HG03378 (cell line): Measurements from ENCODE around the gene OPRM1.
A peak's percentile ranks its signal among the peaks of the same experiment; 100 is the strongest.
"Not testable (repeated sequence)": the region's sequence is repeated elsewhere in the genome, so short reads cannot be mapped to it uniquely, and the experiment has no call there.

Experiments
- ATAC-seq: cut with Tn5 transposase; IDR thresholded peaks from one replicate; pipeline ENCODE4 v1.9.1; 2021; ENCODE audit warnings: mild to moderate bottlenecking, moderate library complexity; ENCODE audit not compliant: unreplicated experiment

OPRM1 gene

DNA sequence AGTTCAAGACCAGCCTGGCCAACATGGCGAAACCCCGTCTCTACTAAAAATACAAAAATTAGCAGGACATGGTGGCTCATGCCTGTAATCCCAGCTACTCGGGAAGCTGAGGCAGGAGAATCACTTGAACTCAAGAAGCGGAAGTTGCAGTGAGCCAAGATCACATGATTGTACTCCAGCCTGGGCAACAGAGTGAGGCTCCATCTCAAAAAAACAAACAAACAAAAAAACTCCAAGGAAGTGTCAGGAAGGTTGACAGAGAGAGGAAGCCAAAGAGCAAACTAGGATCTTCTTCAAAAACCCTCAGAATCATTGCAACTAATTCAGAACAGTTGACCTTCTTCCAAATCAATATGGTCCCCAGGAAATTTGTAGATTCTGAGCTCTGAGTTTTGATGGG is 162.6 kb downstream of the OPRM1 start:
- ATAC-seq: not testable (repeated sequence)

DNA sequence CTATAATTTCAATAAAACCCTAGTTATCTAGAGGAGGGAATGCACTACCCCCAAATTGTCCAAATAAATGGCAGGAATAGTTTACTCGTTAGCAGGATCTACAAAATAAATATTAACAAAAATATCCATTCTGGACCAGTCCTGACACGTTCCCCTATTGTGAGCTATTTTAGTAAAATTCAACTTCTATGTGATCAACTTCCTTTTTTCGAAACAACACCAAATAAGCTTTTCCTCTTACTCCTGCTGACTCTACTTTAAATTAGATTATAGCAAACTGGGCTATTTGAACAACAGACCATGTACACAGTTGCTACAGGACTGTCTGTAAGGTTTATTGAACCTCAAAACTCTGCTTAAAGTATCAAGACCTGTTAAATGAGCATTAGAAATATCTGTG is 163.3 kb downstream of the OPRM1 start:
- ATAC-seq: no peak

DNA sequence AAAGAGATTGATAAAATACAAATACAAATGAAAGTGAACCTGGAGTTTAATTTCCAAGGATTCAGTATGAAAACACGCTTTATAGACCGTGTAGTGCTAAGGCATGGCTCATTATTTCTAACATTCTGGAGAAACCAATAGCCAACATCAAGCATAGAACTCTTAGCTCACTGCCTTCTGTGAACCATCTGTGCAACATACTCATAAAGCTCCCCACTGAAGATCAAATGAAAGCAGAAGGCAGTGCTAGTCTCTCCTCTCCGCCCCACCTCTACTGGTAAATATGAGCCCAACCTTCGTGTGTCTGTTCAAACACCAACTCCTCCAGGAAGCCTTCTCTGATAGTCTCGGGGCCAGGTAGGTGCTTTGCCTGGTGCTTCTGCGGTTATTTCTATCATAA is 163.9 kb downstream of the OPRM1 start:
- no peak for ATAC-seq

DNA sequence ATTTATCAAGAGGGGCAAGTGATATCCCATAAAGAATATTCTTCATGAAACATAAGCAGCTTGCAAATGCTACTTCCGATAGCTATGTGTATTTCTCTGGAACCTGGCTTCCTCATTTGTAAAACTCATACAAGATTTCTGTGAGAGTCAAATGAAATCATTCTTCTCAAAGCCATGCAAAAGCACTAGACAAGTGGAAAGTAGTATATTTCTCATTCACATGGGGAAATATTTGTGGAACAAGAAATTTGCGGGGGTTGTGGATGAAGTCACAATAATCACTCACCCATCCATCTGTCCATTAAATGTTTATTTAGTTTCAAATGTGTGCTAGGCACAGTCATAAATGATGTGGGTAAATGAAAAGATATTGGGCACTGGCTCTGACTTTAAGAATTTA is 167.1 kb downstream of the OPRM1 start:
- no peak for ATAC-seq

DNA sequence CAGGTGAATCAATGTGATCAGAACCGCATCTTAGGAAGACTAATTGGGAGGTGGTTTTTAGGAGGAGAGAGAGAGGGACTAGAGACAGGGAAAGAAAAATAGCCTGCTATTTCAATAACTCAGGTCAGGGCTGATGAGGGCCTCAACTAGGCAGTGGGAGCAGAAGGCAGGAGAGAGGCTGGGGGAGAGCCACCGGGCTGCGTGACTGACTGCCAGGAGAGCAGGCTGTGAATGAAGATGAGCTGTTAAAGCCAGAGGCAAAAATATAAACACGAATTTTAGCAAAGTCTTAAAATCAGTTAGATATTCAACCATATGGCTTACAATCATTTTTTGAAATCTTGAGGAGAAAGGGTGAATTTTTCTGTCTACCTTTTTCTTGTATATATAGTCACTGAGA is 168.0 kb downstream of the OPRM1 start:
- ATAC-seq: no peak

DNA sequence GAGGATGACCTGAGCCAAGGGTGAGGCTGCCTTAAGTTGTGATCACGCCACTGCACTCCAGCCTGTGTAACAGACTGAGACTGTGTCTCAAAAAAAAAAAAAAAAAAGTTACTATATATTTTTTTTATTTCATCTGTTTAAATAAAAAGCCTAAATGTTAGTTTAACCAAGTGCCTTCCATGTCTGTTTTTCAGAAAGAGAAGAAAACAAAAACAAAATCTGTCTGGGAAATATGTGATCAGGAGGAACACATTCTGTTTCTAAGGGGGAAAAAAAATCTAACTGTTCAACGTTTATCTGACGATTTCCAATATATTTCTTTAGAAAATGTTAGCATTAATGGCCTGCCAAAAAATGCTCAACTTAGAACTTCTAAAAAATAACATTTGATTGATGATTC is 170.5 kb downstream of the OPRM1 start:
- no peak for ATAC-seq

DNA sequence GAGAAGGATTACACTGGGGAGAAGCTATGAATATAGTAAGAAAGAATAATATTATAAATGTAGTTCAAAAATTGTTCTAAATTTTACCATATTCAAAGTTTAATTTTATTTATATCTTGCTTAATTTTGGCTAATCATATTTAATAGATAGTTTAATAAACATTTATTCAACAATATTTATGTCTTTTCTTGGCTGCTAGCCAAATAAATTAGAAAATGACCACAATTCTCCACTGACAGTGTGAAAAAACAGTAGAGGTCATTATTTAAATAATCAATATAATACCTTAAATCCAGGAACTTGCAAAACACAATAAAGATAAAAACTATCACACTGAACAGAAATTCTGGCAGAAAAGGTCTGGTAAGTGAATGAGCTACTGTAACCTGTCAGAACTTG is 171.6 kb downstream of the OPRM1 start:
- no peak for ATAC-seq

DNA sequence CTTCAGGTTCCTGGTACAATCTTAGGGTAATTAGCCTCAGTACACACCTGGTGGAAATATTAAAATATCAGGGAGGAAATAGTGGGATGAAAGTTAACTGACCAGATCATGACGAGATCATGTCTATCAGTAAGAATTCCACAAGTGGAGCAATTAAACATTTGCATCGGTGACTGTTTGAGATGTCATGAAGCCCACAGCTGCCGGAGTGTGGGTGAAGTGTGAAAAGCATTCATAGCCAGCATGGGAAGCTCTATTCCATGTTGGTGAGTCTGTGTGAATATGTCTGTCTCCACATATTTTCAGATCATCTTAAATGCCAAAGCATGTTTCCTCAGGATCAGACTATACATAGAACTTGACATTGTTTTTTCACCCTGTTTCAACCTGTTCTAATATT is 174.7 kb downstream of the OPRM1 start:
- ATAC-seq: no peak

DNA sequence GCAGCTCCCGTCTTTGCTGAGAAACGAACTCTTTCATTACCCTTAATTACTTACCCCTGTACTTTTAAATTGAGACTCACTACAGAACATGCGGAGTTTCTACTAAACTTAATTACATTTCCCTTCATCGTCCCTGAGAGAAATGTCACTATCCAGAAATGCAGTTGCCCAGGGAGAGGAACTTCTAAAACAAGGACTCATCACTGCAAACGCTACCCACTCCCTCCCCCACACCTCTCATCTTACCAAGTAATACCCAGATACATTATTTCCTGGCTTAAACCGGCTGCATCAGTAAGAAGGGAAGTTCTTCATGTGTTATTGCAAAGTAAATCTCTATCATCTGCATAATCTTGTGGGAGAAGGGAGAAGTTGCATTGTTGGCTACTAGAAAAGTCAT is 179.3 kb downstream of the OPRM1 start:
- ATAC-seq: no peak

DNA sequence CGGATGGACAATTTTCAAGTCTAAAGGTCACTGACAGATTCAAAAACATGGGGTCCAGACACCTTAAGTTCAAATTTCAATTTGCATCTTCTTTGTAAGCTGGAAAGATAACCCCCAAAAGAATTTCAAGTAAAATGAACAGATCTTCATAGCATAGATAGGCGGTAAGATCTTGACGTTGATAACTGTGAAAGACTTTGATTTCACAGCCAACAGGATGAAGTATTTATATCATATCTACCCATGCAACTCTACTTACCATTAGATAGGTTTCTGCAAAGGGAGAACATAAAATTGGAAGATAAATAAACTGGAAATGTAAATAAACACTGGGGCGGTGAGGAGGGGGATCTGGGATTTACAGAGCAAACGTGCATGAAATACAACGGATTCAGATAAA is 179.7 kb downstream of the OPRM1 start:
- ATAC-seq: no peak

DNA sequence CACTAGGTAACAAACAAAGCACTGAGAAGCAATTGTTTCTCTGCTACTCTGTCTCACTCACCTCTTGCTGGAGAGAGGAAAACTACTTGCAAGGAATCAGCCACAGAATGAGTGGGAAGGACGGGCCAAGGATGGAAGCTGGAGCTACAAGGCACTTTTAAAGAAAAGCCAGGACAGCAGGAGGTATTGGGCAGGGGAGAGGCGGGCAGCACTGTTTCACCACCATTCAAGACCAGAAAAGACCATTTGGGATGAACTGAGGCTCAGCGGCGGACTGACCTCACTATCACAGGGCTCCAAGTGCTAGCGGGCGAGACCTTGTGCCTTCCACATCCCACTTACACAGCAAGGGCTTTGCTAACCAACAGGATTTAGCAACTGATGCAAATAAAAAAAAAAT is 180.2 kb downstream of the OPRM1 start:
- no peak for ATAC-seq

DNA sequence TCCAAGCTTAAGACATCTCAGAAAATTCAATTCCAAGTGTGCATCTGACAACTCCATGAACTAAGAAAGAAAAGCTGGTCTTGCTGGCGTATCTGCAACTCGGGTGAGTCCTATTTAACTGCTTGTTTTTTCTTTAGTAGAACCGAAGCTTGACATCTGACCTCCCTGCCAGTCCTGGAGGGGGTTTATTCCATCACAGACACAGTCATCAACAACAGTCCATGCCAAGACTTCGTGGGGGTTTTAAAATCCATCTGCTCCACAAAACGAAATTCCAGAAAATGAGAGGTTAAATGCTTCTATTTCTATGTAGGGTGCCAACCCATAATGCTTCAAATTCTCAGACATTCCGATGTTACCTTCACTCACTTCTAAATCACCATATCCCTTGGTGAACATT is 183.7 kb downstream of the OPRM1 start:
- ATAC-seq: no peak

DNA sequence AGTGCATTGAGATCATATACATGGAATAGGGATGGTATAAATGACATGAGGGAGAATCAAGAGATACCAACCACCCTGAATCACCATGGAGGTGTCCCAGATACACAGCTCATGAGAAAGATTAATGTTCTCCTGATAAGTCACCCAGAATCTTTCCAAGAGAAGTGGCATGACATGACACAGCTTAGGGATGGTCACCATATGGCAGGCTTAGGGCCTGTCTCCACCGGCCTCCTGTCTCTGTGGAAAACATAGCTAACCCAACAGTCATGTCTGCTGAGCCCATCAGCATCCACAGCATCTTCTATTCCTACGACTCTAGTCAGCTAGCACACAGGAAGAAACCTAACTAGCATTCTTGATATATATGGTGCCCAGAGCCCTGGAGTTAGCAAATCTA is 184.3 kb downstream of the OPRM1 start:
- ATAC-seq: no peak

DNA sequence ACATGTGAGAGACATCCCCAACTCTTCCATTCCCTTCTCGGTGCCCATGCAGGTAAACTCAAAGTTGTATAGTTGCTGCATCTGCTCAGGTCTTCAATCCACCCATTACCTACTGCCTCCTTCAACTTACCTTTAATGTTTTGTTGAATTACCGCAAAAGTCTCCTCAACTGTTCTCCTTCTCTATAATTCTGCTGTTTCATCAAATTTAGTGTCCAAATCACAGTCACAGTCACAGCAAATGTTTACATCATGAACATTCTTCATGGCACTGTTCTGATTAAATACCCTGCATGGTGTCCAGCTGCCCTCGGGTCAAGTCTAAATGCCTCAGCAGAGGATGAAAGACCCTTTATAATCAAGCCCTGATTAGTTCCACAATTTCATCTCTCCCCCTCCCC is 187.4 kb downstream of the OPRM1 start:
- no peak for ATAC-seq

DNA sequence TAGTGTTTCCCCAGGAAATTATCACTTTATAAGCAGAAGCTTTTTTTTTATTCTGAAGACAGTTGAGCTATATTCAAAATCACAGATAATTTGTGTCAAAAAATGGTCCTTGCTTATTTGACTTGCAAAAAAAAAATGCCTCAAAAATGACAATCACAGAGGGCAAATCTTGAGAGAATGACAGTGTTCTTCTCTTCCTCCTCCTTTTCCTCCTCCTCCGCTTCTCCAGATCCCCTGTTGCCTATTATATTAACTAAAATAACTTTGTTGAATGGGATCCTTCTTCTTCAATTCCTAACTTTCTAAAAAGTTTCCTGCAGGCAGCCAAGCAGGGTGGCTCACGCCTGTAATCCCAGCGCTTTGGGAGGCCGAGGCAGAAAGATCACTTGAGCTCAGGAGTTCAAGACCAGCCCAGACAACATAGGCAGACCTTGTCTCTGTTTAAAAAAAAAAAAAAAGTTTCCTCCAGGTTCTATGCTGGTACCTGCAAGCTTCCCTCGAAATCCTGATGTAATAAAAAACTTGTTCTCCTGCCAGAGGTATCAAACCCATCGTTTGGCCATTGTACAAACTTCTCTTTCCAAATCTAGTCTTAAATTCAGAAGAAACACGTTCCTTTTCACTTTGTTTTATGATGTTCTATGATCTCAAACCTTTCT is 189.0 kb downstream of the OPRM1 start:
- ATAC-seq: no peak

DNA sequence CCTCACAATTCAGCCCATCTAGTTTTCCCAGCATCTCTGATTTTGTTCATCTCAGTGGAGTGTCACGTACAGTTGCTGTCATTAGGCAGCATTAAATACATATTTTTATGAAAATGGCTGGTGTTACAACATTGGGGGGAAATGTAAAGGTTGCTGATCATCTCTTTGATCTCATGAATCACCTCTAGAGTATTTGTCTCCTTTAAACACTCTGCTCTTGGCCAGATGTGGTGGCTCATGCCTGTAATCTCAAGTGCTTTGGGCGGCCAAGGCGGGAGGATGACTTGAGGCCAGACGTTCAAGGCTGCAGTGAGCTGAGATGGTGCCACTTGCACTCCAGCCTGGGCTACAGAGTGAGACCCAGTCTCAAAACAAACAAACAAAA is 189.5 kb downstream of the OPRM1 start:
- ATAC-seq: no peak

DNA sequence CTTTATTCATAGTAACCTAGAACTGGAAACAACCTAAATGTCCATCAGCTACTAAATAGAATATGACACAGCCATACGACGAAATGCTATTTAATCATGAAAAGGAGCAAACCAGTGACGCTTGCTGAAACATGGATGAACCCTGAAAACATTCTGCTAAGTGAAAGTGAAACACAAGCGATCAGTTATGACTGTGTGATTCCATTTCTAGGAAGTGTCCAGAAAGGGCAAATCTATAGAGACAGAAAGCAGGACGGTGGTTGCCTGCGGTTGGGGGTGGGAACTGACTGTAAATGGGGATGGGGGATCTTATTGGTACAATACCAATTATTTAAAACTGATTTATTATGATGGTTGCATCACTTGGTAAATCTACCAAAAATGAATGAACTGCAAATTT is 190.7 kb downstream of the OPRM1 start:
- peak; percentile 86 for ATAC-seq

DNA sequence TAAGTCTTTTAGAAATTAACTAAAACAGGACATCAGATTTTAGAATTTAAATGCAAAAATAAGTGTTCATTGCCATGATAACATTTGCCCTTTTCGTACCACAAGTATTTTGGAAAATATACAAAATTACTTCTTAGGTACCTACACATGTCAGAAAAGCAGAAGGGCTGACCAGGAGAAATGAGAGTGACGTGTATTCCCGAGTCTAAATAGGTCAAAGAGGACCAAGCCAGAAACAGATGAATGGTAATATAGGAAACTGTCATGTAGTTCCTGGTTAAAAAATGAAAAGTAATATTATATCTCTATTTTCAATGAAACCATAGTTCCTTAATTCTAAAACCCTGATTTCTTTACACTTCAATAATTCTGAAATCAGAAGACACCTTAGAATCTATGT is 191.4 kb downstream of the OPRM1 start:
- no peak for ATAC-seq

DNA sequence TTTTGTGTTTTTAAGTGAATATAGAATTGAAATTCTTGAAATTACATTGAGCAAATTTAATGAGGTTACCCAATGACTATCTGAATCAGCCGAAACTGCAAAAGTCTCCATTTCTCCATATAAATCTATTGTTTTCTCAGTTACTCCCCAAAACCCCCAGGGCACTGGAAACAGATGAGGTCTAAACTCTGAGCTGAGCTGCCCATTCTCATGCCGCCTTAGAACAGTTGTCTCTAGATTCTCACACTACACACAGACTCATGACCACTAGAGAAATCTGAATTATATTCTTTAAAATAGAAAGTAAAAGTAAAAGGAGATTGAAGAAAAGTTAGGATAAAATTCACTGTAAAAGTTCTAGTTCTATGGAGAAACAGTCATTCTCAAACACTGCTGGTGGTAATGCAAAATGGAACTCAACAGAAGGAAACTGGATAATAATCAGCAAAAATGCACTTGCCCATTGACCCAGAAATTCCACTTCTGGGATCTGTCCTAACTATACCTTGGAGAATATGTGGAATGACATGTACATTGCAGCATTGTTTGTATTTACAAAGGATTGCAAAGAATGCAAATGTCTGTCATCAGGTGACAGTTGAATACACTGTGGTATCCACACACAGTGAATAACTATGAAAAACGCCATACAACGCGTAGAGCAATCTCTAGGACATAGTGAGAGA is 192.0 kb downstream of the OPRM1 start:
- ATAC-seq: no peak

DNA sequence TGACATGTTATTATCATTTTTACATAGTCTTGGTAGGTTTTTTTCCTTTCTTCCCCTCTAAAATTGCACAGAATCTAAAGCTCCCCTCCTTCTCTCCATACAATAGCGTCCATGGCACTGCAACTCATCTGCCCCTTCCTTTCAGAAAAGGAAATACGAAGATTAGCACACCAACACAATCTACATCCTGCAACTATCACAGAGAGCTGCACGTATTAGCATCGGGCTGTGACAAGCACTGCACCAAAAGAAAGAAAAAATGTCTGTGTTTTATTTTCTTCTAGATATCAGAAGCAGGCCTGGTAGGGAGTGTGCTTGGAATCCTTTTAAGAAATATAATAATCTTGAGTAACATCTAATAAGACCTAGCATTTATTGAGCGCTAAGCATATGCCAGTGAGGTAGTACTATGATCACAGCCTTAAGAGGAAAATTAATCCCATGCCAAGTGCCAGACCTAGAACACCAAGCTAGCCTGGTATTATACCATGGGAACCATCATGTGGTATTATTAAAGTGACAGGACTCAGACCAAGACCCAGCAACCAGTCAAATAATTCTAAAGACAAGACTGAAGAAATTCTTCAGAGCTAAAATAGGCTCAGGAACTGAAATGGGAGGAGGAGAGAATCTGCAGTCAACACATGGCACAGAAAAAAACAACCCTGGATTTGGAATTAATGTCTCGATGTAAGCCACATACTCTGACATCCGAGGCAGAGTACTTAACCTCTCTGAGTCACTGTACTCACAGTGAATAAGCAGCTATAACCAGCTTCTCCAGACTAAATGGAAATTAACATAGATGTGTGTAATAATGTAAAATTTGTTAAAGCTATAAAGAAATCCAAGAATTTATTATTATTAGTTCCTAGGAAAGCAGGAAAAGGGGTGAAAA is 193.2 kb downstream of the OPRM1 start:
- ATAC-seq: no peak

DNA sequence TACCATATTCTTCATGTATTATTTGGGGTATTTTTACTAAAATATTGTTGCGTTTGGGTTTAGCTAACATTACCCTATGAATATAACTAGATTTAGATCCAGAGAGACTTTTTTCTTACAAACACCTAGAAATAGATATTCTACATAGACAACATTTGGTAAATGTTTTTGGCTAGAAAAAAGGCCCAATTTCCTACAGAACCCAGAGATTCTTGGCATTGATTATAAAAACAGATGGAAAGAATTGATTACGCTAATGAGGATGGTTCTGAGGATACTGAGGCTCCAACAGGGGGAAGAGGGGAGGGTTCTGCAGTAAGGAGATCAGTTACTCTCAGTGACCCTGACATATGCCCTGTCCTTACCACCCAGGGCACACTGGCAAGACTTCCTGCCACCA is 194.3 kb downstream of the OPRM1 start:
- no peak for ATAC-seq
